Psoas muscle (tissue), 8 donors: ENCODE measurements around the gene OSBPL5. TPM values are rescaled to one million over a fixed set of nuclear protein-coding genes. Genes with fewer than 3 reads are reported as not detected.

Experiments used
- ATAC-seq, 4 donors: fragments of 200-7000 bp; cut with Tn5 transposase; one replicate each; pipeline ENCODE4 v1.9.1; 2020; ENCODE audit warnings: moderate library complexity in 3 of 4, mild to moderate bottlenecking in 2 of 4
- DNase-seq, 2 donors: peaks; one replicate each; pipeline ENCODE4 v3.0.0-alpha.2; 2020
- H3K27ac ChIP-seq: fragments of 200-600 bp; one replicate; pipeline ENCODE4 v1.8.0; 2022
- H3K27me3 ChIP-seq, 3 donors: fragments of 200-600 bp in 1 of 3; one replicate each; pipeline versions ENCODE4 v1.6.1 to v1.8.0; 2013 to 2022; ENCODE audit warnings: low read length in 2 of 3, mild to moderate bottlenecking in 2 of 3, moderate library complexity in 1 of 3; ENCODE audit not compliant: insufficient read depth in 3 of 3
- H3K36me3 ChIP-seq, 2 donors: fragments of 200-600 bp in 1 of 2; one replicate each; pipeline versions ENCODE4 v1.6.1 to v1.8.0; 2013 to 2022; ENCODE audit warnings: low read depth in 1 of 2, mild to moderate bottlenecking in 1 of 2, moderate library complexity in 1 of 2; ENCODE audit not compliant: insufficient read depth in 1 of 2
- H3K4me1 ChIP-seq: fragments of 200-600 bp; one replicate; pipeline ENCODE4 v1.8.0; 2022
- H3K4me3 ChIP-seq: fragments of 200-600 bp; one replicate; pipeline ENCODE4 v1.8.0; 2022; ENCODE audit warnings: mild to moderate bottlenecking
- H3K9me3 ChIP-seq: fragments of 200-600 bp; one replicate; pipeline ENCODE4 v1.8.0; 2022
- WGBS, 3 donors: extraction: QIAGEN DNeasy Blood & Tissue Kit; methylation state at CpG; one replicate each; pipeline versions ENCODE4 v1.1.6 to v1.1.7; 2013; 5-methylcytosine and 5-hydroxymethylcytosine counted together
- intact Hi-C, 2 donors: fragments of 100-400 bp; cut with DNase I; formaldehyde crosslinking; loops; one replicate each; pipeline versions ENCODE4 v1.11.0 to v1.14.2; 2022
- polyA plus RNA-seq, 3 donors: library from polyadenylated mRNA; stranded (reverse); fragments of 200-250 nt; gene quantifications; one replicate each; pipeline ENCODE4 v1.2.3, GENCODE V29; 2013
- total RNA-seq, 4 donors: library from RNA; stranded (reverse); fragmentation: NEBNext Ultra II Directional in 2 of 4; extraction: Animal tissue kit (Norgen Biotek cat#: 25700) in 2 of 4; gene quantifications; one replicate each; pipeline versions ENCODE4 v1.2.1 to v1.2.4, GENCODE V29; 2021 to 2023
- TF ChIP-seq, protein P1 (sequence below): fragments of 200-600 bp; IDR thresholded peaks from one replicate; pipeline ENCODE4 v1.8.0; 2022; ENCODE audit warnings: antibody characterized with exemption
- donor health status: healthy with polysubstance abuse.
- donor health status: DM: no; HTN: no; CAD: no; lungs with moderate emphysema.
- donor health status: Bipolar disorder and iron deficiency.
- donor health status: healthy.
- donor health status: DM: yes; HTN: yes; CAD: no.
- donor health status: DM: no; HTN: no; CAD: no.
- donor health status: DM: no; HTN: no; CAD: no.
- donor health status: DM: yes; HTN: yes; CAD: no.

OSBPL5 gene
- total and polyA plus RNA-seq, 7 donors: 3.4 to 12.4 (median 6.9) TPM

DNA sequence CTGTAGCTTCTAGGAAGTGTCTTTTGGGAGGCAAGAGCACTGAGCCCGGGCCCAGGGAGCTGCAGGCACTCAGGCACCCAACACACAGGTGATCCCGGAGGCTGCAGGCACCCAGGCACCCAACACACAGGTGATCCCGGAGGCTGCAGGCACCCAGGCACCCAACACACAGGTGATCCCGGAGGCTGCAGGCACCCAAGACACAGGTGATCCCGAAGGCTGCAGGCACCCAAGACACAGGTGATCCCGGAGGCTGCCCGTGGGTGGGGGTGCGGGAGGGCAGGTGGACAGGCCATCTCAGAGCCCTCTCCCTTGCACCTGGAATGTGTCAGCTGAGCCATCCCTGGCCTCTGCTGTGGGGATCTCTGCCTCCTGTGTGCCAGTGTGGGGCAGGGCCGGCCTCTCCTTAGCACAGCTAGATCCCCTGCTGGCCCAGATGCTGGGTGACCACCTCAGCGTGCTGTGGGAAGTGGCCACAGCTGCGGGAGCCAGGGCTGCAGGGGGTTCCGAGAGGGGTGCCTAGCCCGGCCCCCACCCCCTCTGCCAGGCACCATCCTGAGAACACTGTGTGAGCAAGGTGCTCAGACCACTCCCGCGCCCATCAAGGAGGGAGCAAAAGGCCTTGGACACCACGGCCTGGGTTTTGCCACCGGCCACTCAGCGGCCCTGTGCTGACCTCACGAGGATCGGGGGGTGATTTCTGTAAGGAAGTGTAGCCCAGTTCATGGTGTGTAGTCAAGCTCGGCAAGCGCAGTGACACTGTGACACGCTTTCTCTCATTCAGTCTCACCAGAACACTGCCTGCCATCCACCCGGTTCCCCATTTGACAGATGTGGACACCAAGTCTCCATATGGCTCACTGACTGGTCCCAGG, 39.3 kb upstream of the OSBPL5 start:
- no peaks in the 10 kb centered on the region for H3K36me3 ChIP-seq
- peaks cover 0 to 38% (median 18%) of the 10 kb centered on the region in 3 donors for H3K27me3 ChIP-seq
- ATAC-seq: no peak
- intact Hi-C loops: loop anchor here in 1 of 2 donors (5.0 kb wide), 1 partner anchor 82 kb away; no protein-coding TSS in a partner anchor
- TF ChIP-seq, protein P1, sequence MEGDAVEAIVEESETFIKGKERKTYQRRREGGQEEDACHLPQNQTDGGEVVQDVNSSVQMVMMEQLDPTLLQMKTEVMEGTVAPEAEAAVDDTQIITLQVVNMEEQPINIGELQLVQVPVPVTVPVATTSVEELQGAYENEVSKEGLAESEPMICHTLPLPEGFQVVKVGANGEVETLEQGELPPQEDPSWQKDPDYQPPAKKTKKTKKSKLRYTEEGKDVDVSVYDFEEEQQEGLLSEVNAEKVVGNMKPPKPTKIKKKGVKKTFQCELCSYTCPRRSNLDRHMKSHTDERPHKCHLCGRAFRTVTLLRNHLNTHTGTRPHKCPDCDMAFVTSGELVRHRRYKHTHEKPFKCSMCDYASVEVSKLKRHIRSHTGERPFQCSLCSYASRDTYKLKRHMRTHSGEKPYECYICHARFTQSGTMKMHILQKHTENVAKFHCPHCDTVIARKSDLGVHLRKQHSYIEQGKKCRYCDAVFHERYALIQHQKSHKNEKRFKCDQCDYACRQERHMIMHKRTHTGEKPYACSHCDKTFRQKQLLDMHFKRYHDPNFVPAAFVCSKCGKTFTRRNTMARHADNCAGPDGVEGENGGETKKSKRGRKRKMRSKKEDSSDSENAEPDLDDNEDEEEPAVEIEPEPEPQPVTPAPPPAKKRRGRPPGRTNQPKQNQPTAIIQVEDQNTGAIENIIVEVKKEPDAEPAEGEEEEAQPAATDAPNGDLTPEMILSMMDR: no peak
- 79 to 86% (median 82%) methylated on average over 20 to 24 of the region's 24 CpGs for WGBS, 3 donors
- peak; percentile 10 to 52 for DNase-seq
- H3K4me3 ChIP-seq: no peak overlapping the region
- no peaks in the 10 kb centered on the region for H3K4me1 ChIP-seq
- no peak overlapping the region for H3K27ac ChIP-seq
- H3K9me3 ChIP-seq: no peaks in the 10 kb centered on the region

DNA sequence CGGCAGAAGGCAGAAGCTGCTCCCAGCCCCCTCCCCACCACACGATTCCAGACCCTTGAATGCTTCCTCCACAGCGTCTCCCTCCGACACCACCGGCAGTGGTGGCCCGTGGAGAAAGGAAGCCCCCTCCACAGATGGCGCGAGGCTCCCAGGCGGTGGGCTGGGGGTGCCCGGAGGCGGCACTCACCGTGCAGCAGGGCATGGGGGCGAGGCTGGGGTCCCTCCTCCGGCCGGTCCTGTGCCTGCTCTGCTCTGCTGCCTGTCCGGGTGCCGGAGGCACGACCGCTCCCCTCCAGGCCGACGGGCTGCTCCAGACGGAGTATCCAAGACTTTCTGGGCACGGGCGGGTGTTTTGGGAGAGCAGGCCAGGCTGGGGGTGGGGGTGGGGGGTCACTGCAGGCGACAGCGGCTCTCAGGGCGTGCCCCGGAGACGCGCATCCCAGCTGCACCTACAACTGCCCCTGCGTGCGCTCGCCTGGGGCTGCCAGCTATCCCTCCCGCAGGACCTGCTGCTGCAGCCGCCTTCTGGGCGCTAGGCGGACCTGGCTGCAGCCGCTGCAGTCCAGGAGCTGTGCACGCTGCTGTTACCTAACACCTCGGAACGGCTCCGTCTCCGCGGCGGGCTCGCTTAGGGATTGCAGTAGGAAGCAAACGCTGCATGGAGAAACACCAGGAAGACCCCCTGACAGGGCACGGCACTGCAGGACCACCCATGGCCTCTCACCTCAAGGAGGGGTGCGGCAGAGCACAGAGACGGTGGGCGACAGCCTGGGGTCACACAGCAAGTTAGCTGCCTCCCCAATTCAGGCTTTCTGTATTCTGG, 38.3 kb upstream of the OSBPL5 start:
- H3K27me3 ChIP-seq: peaks cover 0 to 38% (median 21%) of the 10 kb centered on the region in 3 donors
- intact Hi-C loops: loop anchor here in 1 of 2 donors (1.0 kb wide), 1 partner anchor 31 kb away; no protein-coding TSS in a partner anchor
- H3K36me3 ChIP-seq: no peaks in the 10 kb centered on the region
- TF ChIP-seq, protein P1: no peak
- H3K27ac ChIP-seq: no peak overlapping the region
- DNase-seq (peak in 1 of 2 donors; percentile 49), ATAC-seq (peak in 3 of 4 donors; percentile 37 to 60 (median 57))
- no peak overlapping the region for H3K4me3 ChIP-seq
- 2 to 3% (median 2%) methylated on average over 46 to 51 of the region's 51 CpGs for WGBS, 3 donors
- H3K9me3 ChIP-seq: no peaks in the 10 kb centered on the region
- H3K4me1 ChIP-seq: no peaks in the 10 kb centered on the region

DNA sequence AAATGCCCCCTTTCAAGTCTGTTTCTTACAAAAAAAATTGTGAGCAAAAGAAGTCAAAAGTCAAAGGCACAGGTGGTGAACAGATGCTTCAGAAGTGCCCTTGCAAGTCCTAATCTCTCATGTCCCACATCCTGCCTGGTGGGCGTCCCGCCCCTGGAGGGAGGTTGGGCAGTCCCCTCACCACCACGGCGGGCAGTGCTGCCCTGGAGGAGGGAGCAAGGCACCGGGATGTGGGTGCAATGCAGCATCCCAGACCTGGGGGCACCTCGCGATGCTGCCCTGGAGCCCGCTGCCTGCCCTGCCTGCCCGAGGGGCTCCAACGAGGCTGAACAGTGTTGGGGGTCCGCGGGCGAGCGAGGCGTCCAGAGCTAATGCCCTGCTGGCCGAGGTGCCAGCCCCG, 37.6 kb upstream of the OSBPL5 start:
- H3K4me3 ChIP-seq: no peak overlapping the region
- ATAC-seq: no peak
- H3K27ac ChIP-seq: no peak overlapping the region
- H3K27me3 ChIP-seq: peaks cover 0 to 38% (median 21%) of the 10 kb centered on the region in 3 donors
- TF ChIP-seq, protein P1: no peak
- peak in 1 of 2 donors; percentile 17 for DNase-seq
- 5 to 11% (median 10%) methylated on average over 17 of the region's 17 CpGs for WGBS, 3 donors
- no peaks in the 10 kb centered on the region for H3K36me3 ChIP-seq
- no peaks in the 10 kb centered on the region for H3K4me1 ChIP-seq
- intact Hi-C loops: loop anchor here in 1 of 2 donors (1.0 kb wide), 1 partner anchor 30 kb away; no protein-coding TSS in a partner anchor
- H3K9me3 ChIP-seq: no peaks in the 10 kb centered on the region

DNA sequence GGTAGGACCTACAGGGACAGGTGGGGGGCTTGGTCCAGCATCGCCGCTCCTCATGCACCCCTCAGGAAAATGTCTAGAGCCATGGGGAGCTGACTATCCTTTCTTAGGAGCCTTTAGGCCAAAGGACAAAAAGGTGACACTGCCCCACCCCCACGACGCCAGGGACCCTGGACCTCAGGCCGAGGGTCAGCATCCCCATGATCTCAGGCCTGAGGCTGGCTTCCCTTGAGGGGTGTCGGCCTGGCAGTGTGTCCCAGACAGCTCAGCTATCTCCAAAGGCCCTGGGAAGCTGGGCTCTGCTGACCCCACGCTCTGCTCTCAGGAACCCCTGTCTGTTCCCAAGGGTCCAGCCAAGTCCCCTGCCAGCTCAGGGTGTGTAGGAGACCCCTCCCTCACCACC, 37.2 kb upstream of the OSBPL5 start:
- intact Hi-C loops: no loop called here
- TF ChIP-seq, protein P1: no peak
- peak in 1 of 2 donors; percentile 45 for DNase-seq
- no peak overlapping the region for H3K27ac ChIP-seq
- H3K4me3 ChIP-seq: no peak overlapping the region
- no peak for ATAC-seq
- no peaks in the 10 kb centered on the region for H3K9me3 ChIP-seq
- 60 to 69% (median 64%) methylated on average over 7 of the region's 7 CpGs for WGBS, 3 donors
- H3K27me3 ChIP-seq: peaks cover 0 to 38% (median 21%) of the 10 kb centered on the region in 3 donors
- H3K4me1 ChIP-seq: no peaks in the 10 kb centered on the region
- H3K36me3 ChIP-seq: no peaks in the 10 kb centered on the region
